ENCODE results near the gene NMT1. TPM values are rescaled to one million over a fixed set of nuclear protein-coding genes. Genes with fewer than 3 reads are reported as not detected.

The NMT1 gene
- total and polyA plus RNA-seq, 2 of the 13 experiments (the other 11 are each of a cell fraction or from before 2014, with no cell fraction given): 75.7 to 142 TPM

DNA sequence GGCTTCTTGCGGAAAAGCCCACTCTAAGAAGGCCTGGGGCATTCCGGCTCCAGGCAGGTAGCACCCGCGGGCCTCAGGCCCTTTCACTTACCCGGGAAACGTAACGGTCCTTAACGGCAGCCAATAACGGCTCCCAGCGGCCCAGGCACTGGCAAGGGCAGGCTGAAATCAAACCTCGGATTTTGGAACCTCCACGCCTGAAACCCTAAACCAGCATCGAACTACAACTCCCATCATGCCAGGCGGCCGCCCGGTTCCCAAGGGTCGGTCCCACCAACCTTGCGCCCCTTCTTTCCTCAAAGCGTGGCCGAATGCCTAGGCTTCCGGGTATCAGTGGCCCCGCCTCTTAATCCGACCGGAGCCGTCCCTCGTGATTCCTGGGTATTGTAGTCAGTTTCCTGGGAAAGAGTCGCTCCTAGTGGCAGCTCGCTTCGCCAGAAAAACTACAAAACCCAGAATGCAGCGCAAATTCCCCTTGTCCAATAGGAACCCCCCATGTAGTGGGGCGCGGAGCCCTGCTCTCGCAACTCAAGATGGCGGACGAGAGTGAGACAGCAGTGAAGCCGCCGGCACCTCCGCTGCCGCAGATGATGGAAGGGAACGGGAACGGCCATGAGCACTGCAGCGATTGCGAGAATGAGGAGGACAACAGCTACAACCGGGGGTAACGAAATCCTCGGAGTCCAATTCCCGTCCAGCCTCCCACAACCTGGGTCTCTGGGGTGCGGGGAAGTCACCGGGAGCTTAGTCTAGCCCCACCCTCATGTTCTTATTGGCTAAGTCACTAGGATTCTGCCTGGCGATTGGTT is at the start of gene NMT1 (continued):
- TF ChIP-seq ZNF350 (CRISPR knock-in tag; IDR thresholded peaks at IDR 0.05; ENCODE audit: borderline replicate concordance, low read depth) (peak; percentile 95), ZMYM3 (CRISPR knock-in tag; IDR thresholded peaks at IDR 0.05) (no peak), ZNF337 (CRISPR knock-in tag; IDR thresholded peaks at IDR 0.05; ENCODE audit: borderline replicate concordance, low read depth) (no peak), HCFC1 (IDR thresholded peaks at IDR 0.05; ENCODE audit: low read depth, low read length) (peak; percentile 97), ZZZ3 (CRISPR knock-in tag; IDR thresholded peaks at IDR 0.05; ENCODE audit: borderline replicate concordance) (no peak; the same call in 1 of the 2 replicates), NCOA2 (CRISPR knock-in tag; IDR thresholded peaks at IDR 0.05) (peak; percentile 23), ZBTB7B (CRISPR knock-in tag; IDR thresholded peaks at IDR 0.05) (peak; percentile 65; the same call in 1 of the 2 replicates), MEIS1 (CRISPR knock-in tag; IDR thresholded peaks at IDR 0.05; ENCODE audit: borderline replicate concordance) (peak; percentile 69; the same call in 1 of the 2 replicates), FLYWCH1 (CRISPR knock-in tag; IDR thresholded peaks at IDR 0.05) (no peak)
- TF ChIP-seq, protein P1, sequence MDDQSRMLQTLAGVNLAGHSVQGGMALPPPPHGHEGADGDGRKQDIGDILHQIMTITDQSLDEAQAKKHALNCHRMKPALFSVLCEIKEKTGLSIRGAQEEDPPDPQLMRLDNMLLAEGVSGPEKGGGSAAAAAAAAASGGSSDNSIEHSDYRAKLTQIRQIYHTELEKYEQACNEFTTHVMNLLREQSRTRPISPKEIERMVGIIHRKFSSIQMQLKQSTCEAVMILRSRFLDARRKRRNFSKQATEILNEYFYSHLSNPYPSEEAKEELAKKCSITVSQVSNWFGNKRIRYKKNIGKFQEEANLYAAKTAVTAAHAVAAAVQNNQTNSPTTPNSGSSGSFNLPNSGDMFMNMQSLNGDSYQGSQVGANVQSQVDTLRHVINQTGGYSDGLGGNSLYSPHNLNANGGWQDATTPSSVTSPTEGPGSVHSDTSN (CRISPR knock-in tag; IDR thresholded peaks at IDR 0.05; ENCODE audit: borderline replicate concordance): peak; percentile 78; the same call in 1 of the 2 replicates
- TF ChIP-seq, protein P2, sequence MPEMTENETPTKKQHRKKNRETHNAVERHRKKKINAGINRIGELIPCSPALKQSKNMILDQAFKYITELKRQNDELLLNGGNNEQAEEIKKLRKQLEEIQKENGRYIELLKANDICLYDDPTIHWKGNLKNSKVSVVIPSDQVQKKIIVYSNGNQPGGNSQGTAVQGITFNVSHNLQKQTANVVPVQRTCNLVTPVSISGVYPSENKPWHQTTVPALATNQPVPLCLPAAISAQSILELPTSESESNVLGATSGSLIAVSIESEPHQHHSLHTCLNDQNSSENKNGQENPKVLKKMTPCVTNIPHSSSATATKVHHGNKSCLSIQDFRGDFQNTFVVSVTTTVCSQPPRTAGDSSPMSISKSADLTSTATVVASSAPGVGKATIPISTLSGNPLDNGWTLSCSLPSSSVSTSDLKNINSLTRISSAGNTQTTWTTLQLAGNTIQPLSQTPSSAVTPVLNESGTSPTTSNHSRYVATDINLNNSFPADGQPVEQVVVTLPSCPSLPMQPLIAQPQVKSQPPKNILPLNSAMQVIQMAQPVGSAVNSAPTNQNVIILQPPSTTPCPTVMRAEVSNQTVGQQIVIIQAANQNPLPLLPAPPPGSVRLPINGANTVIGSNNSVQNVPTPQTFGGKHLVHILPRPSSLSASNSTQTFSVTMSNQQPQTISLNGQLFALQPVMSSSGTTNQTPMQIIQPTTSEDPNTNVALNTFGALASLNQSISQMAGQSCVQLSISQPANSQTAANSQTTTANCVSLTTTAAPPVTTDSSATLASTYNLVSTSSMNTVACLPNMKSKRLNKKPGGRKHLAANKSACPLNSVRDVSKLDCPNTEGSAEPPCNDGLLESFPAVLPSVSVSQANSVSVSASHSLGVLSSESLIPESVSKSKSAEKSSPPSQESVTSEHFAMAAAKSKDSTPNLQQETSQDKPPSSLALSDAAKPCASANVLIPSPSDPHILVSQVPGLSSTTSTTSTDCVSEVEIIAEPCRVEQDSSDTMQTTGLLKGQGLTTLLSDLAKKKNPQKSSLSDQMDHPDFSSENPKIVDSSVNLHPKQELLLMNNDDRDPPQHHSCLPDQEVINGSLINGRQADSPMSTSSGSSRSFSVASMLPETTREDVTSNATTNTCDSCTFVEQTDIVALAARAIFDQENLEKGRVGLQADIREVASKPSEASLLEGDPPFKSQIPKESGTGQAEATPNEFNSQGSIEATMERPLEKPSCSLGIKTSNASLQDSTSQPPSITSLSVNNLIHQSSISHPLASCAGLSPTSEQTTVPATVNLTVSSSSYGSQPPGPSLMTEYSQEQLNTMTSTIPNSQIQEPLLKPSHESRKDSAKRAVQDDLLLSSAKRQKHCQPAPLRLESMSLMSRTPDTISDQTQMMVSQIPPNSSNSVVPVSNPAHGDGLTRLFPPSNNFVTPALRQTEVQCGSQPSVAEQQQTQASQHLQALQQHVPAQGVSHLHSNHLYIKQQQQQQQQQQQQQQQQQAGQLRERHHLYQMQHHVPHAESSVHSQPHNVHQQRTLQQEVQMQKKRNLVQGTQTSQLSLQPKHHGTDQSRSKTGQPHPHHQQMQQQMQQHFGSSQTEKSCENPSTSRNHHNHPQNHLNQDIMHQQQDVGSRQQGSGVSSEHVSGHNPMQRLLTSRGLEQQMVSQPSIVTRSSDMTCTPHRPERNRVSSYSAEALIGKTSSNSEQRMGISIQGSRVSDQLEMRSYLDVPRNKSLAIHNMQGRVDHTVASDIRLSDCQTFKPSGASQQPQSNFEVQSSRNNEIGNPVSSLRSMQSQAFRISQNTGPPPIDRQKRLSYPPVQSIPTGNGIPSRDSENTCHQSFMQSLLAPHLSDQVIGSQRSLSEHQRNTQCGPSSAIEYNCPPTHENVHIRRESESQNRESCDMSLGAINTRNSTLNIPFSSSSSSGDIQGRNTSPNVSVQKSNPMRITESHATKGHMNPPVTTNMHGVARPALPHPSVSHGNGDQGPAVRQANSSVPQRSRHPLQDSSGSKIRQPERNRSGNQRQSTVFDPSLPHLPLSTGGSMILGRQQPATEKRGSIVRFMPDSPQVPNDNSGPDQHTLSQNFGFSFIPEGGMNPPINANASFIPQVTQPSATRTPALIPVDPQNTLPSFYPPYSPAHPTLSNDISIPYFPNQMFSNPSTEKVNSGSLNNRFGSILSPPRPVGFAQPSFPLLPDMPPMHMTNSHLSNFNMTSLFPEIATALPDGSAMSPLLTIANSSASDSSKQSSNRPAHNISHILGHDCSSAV (CRISPR knock-in tag; IDR thresholded peaks at IDR 0.05; ENCODE audit: borderline replicate concordance): 0 out of 2 replicates have a peak, but pooled peaks have one; percentile 69
- TF ChIP-seq, protein P3, sequence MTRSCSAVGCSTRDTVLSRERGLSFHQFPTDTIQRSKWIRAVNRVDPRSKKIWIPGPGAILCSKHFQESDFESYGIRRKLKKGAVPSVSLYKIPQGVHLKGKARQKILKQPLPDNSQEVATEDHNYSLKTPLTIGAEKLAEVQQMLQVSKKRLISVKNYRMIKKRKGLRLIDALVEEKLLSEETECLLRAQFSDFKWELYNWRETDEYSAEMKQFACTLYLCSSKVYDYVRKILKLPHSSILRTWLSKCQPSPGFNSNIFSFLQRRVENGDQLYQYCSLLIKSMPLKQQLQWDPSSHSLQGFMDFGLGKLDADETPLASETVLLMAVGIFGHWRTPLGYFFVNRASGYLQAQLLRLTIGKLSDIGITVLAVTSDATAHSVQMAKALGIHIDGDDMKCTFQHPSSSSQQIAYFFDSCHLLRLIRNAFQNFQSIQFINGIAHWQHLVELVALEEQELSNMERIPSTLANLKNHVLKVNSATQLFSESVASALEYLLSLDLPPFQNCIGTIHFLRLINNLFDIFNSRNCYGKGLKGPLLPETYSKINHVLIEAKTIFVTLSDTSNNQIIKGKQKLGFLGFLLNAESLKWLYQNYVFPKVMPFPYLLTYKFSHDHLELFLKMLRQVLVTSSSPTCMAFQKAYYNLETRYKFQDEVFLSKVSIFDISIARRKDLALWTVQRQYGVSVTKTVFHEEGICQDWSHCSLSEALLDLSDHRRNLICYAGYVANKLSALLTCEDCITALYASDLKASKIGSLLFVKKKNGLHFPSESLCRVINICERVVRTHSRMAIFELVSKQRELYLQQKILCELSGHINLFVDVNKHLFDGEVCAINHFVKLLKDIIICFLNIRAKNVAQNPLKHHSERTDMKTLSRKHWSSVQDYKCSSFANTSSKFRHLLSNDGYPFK (CRISPR knock-in tag; IDR thresholded peaks at IDR 0.05; ENCODE audit: borderline replicate concordance): peak; percentile 100
- TF ChIP-seq, protein P4, sequence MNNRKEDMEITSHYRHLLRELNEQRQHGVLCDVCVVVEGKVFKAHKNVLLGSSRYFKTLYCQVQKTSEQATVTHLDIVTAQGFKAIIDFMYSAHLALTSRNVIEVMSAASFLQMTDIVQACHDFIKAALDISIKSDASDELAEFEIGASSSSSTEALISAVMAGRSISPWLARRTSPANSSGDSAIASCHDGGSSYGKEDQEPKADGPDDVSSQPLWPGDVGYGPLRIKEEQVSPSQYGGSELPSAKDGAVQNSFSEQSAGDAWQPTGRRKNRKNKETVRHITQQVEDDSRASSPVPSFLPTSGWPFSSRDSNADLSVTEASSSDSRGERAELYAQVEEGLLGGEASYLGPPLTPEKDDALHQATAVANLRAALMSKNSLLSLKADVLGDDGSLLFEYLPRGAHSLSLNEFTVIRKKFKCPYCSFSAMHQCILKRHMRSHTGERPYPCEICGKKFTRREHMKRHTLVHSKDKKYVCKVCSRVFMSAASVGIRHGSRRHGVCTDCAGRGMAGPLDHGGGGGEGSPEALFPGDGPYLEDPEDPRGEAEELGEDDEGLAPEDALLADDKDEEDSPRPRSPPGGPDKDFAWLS (CRISPR knock-in tag; IDR thresholded peaks at IDR 0.05; ENCODE audit: borderline replicate concordance): no peak

All from HepG2 (cell line).